CD4-positive, alpha-beta T cell (primary cell): Measurements from ENCODE around the gene CCT3. TPM values are rescaled to one million over a fixed set of nuclear protein-coding genes. Genes with fewer than 3 reads are reported as not detected.

Experiments
- ATAC-seq: fragments of 200-7000 bp; cut with Tn5 transposase; one replicate; pipeline ENCODE4 v1.10.0; 2022; ENCODE audit warnings: mild to moderate bottlenecking; ENCODE audit not compliant: poor library complexity
- CTCF ChIA-PET: fragments of 350-600 bp; sonication (Branson Sonifier 250); formaldehyde crosslinking; loops from one replicate; lab custom pipeline; 2021; ENCODE audit warnings: antibody characterized with exemption, inconsistent platforms; lab: Charles Lee
- POLR2A ChIA-PET: fragments of 350-600 bp; sonication (Branson Sonifier 250); formaldehyde crosslinking; loops from one replicate; lab custom pipeline; 2021; ENCODE audit warnings: antibody characterized with exemption, inconsistent platforms; lab: Charles Lee
- DNase-seq, 14 experiments: peaks; one replicate each; pipeline ENCODE4 v3.0.0-alpha.2; 2013 to 2020; ENCODE audit warnings: mixed read lengths in 2 of 14
- H3K27ac ChIP-seq, 2 donors: one replicate each; pipeline versions ENCODE4 v1.5.1 to v1.7.0; 2013; ENCODE audit warnings: low read length in 2 of 2, low read depth in 1 of 2, mild to moderate bottlenecking in 1 of 2
- H3K27me3 ChIP-seq, 2 experiments: 1 replicate in 1 of 2; 2 replicates in 1 of 2; pipeline versions ENCODE4 v1.6.1 to v1.7.0; 2013; ENCODE audit warnings: low read length in 2 of 2, control low read depth in 1 of 2, mild to moderate bottlenecking in 1 of 2, moderate library complexity in 1 of 2; ENCODE audit not compliant: insufficient read depth in 2 of 2, control insufficient read depth in 1 of 2
- H3K36me3 ChIP-seq: one replicate; pipeline ENCODE4 v1.6.1; 2013; ENCODE audit warnings: low read length, control low read depth; ENCODE audit not compliant: insufficient read depth
- H3K4me1 ChIP-seq: one replicate; pipeline ENCODE4 v1.6.1; 2013; ENCODE audit warnings: low read length, control low read depth; ENCODE audit not compliant: insufficient read depth
- H3K4me3 ChIP-seq: one replicate; pipeline ENCODE4 v1.5.1; 2013; ENCODE audit warnings: mild to moderate bottlenecking, low read length, moderate library complexity
- H3K9me3 ChIP-seq, 2 experiments: 1 replicate in 1 of 2; 2 replicates in 1 of 2; pipeline versions ENCODE4 v1.6.1 to v1.7.0; 2013; ENCODE audit warnings: low read length in 2 of 2, mild to moderate bottlenecking in 2 of 2, control low read depth in 1 of 2, moderate library complexity in 1 of 2; ENCODE audit not compliant: control insufficient read depth in 1 of 2, insufficient read depth in 1 of 2
- H3K27ac Mint-ChIP-seq: one replicate; pipeline ENCODE4 v1.8.0; 2020; ENCODE audit warnings: mixed read lengths
- H3K27me3 Mint-ChIP-seq: one replicate; pipeline ENCODE4 v1.8.0; 2021; ENCODE audit warnings: mixed read lengths
- H3K36me3 Mint-ChIP-seq: one replicate; pipeline ENCODE4 v1.8.0; 2021; ENCODE audit warnings: low read depth, mixed read lengths
- H3K4me1 Mint-ChIP-seq: one replicate; pipeline ENCODE4 v1.8.0; 2021; ENCODE audit warnings: low read depth, mixed read lengths
- H3K4me3 Mint-ChIP-seq: one replicate; pipeline ENCODE4 v1.8.0; 2020; ENCODE audit warnings: mild to moderate bottlenecking, mixed read lengths
- H3K9me3 Mint-ChIP-seq: one replicate; pipeline ENCODE4 v1.8.0; 2020; ENCODE audit warnings: mixed read lengths
- CTCF ChIP-seq: fragments of 200-600 bp; IDR thresholded peaks from one replicate; pipeline ENCODE4 v1.8.0; 2022; ENCODE audit warnings: antibody characterized with exemption, mild to moderate bottlenecking
- intact Hi-C, 2 experiments: fragments of 100-400 bp; cut with DNase I in 1 of 2; cut with micrococcal nuclease in 1 of 2; formaldehyde crosslinking; loops; one replicate each; pipeline versions ENCODE4 v1.15.1 to v1.9.0; 2023 to 2025; cut with DNase I, micrococcal nuclease
- total RNA-seq, 174 experiments: library from RNA in 2 of 174; stranded (reverse) in 2 of 174; gene quantifications; one replicate each; pipeline ENCODE4 v1.2.3 and lab custom pipeline; 2021 to 2026

CCT3 gene
- total RNA-seq, 2 experiments from 2014 or later, result 49.6 to 50.2 TPM

GRCh38 chr1:156379420-156380165 is 41.5 kb upstream of the CCT3 start:
- no peaks in the 10 kb centered on the region for H3K9me3 Mint-ChIP-seq
- H3K4me3 Mint-ChIP-seq, result no peak overlapping the region
- no peaks in the 10 kb centered on the region for H3K4me1 Mint-ChIP-seq
- no peak overlapping the region for H3K27ac ChIP-seq
- DNase-seq (no peak), ATAC-seq (no peak)
- no peaks in the 10 kb centered on the region for H3K36me3 ChIP-seq
- H3K4me1 ChIP-seq, result no peaks in the 10 kb centered on the region
- TF ChIP-seq CTCF, result no peak
- ChIA-PET POLR2A (no interaction called here), CTCF (interaction anchor here (0.7 kb wide), 1 partner anchor 202 kb away, joined by 3 read pairs; no protein-coding TSS in a partner anchor)
- no peak overlapping the region for H3K27ac Mint-ChIP-seq
- intact Hi-C loops, result loop anchor here in 1 of 2 experiments (1.0 kb wide), 1 partner anchor 229 kb away; no protein-coding TSS in a partner anchor
- H3K36me3 Mint-ChIP-seq, result no peaks in the 10 kb centered on the region
- H3K9me3 ChIP-seq, result no peaks in the 10 kb centered on the region
- H3K27me3 ChIP-seq, result peaks cover 0 to 5% of the 10 kb centered on the region in 2 experiments
- no peak overlapping the region for H3K4me3 ChIP-seq
- peaks cover 8% of the 10 kb centered on the region for H3K27me3 Mint-ChIP-seq

- TF ChIP-seq CTCF, result no peak
- Histone ChIP-seq H3K27me3 (peaks cover 0 to 5% of the 10 kb centered on the region in 2 experiments), H3K36me3 (no peaks in the 10 kb centered on the region), H3K9me3 (no peaks in the 10 kb centered on the region), H3K27ac (no peak overlapping the region), H3K4me1 (no peaks in the 10 kb centered on the region), H3K4me3 (no peak overlapping the region)
- DNase-seq, result no peak
- no peak for ATAC-seq
- Mint-ChIP-seq H3K27me3 (peaks cover 11% of the 10 kb centered on the region), H3K4me1 (no peaks in the 10 kb centered on the region), H3K4me3 (no peak overlapping the region), H3K36me3 (no peaks in the 10 kb centered on the region), H3K27ac (no peak overlapping the region), H3K9me3 (no peaks in the 10 kb centered on the region)
- POLR2A ChIA-PET, result no interaction called here
- intact Hi-C loops, result no loop called here
- CTCF ChIA-PET, result no interaction called here
Measured at GRCh38 chr1:156378557-156378956, 40.5 kb upstream of the CCT3 start.

GRCh38 chr1:156376958-156377919 is 39.1 kb upstream of the CCT3 start:
- Mint-ChIP-seq H3K9me3 (no peaks in the 10 kb centered on the region), H3K4me1 (no peaks in the 10 kb centered on the region), H3K27ac (no peak overlapping the region), H3K27me3 (peaks cover 18% of the 10 kb centered on the region), H3K36me3 (no peaks in the 10 kb centered on the region), H3K4me3 (no peak overlapping the region)
- no peaks in the 10 kb centered on the region for H3K9me3 ChIP-seq
- peaks cover 3 to 8% of the 10 kb centered on the region in 2 experiments for H3K27me3 ChIP-seq
- intact Hi-C loops, result no loop called here
- CTCF ChIA-PET, result no interaction called here
- no peaks in the 10 kb centered on the region for H3K4me1 ChIP-seq
- no peaks in the 10 kb centered on the region for H3K36me3 ChIP-seq
- POLR2A ChIA-PET, result interaction anchor here (0.7 kb wide), 1 partner anchor 8 kb away, joined by 3 read pairs; no protein-coding TSS in a partner anchor
- TF ChIP-seq CTCF, result no peak
- no peak overlapping the region for H3K4me3 ChIP-seq
- DNase-seq, result no peak
- ATAC-seq, result no peak
- H3K27ac ChIP-seq, result no peak overlapping the region
